DLD1 (cell line): Measurements from ENCODE around the gene PCBD1.
"Not testable (repeated sequence)": the region's sequence is repeated elsewhere in the genome, so short reads cannot be mapped to it uniquely, and the experiment has no call there.

Source experiments
- in situ Hi-C: cut with HindIII; loops from 2 replicates; pipeline ENCODE4 v1.10.0; 2017; ENCODE audit warnings: low sequenced_read_pairs

The PCBD1 gene

DNA sequence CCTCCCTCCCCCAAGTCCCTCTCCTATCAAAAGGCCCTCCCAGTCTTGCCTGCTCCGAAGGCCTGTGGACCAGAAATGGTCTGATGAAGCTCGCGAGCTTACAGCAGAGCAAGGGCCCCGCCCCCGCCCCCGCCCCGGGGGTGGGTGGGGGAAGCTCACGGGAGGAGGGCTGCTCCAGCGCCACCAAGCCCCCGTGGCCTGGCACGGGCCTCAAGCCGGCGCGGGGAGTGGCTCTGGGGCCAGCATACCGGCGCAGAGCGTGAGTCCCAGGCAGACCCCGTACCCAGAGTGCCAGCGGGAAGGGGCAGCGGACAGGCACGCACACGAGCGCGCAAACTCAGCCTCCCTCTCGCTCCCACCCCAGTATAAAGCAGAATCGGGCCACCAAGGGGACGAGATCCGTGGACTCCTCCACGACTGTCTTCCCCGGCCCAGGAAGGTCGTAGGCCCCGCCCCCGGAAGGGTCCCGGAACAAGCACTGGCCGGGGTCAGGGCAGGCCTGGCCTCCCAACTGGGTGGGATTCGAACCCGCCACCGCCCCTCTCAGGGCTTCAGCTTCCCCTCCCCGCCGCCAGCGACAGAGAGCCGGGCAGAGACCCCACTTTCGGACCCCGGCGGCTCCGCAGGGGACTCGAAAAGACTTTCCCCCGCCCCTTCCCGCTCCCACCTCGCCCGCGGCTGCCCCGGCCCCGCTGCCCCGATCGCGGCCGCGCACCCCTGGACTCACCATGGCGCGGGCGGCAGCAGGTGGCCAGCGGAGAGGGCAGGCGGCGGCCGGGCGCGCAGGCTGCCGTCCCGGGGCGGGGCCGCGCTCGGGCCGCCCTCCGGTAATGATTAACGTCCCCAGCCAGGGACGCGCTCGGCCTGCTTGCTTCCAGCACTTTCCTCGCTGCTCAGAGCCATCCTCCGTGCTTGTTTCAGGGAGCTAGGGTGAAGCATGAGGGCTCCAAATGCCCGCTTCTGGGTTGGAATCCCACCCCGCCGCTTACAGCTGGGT lies at the start of gene PCBD1:
Gene PCBD1, minus strand, starts transcription at position 762 of the 997 bp plus-strand sequence. Its CDS starts 32 bp downstream, at position 730.
- in situ Hi-C loops: no loop called here

DNA sequence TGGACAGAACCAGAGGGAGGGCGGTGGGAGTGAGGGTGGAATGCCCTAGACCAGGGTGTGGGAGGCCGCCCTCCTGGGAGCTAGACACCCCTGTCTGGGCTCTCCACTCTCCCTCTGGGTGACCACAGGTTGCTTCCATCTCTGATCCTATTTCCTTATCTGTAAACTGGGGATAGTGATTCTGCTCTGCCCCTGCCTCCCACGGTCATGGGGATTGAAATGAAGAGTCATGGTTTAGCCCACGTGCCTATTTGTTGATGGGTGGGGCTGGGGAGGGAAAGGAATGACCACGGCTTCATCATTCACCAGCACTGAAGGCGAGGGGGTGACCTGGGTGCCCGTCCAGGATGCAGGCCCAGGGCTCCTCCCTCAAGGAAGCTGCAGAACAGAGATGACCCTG lies 49.3 kb upstream of the PCBD1 start:
- in situ Hi-C loops: no loop called here

GRCh38 chr10:70936111-70936510 lies 47.7 kb upstream of the PCBD1 start:
- in situ Hi-C loops: no loop called here

DNA sequence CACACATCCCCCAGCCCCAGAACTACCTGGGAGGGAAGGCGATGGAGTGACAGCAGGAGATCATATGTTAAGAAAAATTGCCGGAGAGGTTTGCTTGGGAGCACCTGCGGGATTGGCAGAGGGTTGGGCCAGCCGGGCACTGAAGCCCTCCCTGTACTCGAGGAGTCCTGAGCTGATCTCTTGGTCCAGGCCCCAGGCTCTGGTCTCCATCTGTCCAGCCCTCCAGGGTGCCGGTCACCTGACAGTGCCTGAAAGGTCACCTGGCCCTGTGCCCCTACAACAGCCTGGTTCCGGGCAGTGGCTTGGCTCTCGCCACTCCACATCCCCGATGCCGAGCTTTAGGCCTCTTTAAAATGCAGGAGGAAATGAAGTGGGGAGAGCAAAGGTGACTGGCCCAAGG lies 47.3 kb upstream of the PCBD1 start:
- in situ Hi-C loops: no loop called here

- in situ Hi-C loops: no loop called here
These were observed 46.8 kb upstream of the PCBD1 start for GRCh38 chr10:70935125-70935625.

DNA sequence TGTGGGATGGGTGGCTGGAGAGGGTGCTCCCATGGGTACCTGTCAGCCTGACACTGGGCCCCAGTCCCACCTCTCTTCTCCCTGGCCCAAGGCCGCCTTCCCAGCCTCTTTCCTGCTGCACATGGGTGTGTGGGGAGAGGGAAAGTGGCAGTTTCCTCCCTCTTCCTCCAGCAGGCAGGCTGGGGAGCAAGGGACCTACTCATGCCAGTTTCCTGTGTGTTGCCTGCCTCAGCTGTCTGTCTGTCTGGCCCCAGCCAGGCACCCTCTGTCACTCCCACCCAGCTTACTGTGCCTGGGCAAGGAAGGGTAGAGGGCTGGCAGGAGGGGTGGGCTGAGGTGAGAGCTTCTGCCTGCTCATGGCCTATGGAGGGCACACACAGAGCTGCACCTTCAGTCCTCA lies 46.3 kb upstream of the PCBD1 start:
- in situ Hi-C loops: no loop called here

DNA sequence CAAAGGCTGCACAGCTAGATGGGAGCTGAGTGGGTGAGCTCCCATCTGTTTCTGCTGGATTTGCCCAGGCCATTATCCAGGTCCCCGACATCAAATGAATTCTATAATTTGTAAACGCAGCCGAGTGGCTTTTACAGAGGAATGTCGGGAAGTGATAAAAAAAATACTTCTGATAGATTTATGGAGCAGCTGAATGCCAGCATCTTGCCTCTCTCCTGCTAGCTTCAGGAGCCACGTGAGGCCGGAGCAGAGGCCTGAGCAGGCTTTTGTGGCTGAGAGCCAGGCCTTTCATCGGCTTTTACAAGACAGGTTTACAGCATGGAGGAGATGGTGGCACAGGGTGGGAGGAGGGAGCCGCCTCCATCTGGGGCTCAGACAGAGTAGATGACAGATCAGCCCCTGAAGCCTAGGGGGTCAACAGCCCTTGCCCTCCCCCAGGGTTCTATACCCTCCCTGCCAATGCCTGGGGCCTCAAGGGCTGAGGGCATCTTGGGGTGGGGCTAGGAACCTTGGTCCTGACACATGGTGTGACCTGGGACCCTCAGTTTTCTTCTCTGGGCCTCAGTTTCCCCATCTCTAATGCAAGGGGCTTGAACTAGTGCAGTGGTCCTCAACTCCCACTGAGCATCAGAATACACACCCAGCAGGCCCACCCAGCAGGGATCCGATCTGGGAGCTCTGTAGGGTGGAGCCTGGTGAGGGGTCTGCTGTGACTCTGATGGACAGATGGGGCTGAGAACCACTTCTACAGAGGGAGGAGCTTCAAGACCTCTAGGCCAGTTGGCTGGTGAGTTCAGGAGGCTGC lies 44.2 kb upstream of the PCBD1 start:
- in situ Hi-C loops: no loop called here

DNA sequence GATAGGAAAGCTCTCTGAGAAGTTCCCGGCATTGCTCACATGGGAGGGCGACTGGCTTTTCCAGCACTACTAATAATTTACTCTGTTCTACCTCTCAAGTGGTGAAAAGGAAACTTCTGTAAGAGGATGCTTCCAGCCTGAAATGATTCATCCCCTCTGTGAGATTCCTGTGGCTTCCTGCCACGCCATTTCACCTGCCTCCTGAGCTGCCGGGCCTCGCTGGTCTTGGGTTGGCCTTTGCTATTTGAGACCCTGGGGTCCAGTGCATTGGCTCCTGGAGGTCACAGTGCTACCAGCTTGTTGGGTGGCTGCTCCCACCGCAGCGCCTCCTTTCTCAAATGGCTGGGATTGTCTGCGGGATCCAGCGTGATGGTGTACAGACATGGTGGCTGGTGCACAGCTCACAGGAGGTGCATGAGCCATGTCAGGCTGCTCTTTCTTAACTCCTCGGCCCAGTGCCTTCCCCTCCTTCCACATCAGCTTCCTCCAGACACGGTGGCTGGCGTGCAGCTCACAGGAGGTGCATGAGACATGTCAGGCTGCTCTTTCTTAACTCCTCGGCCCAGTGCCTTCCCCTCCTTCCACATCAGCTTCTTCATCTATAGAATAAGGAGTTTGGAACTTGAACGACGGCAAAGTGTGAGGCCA lies 42.9 kb upstream of the PCBD1 start:
- in situ Hi-C loops: no loop called here

- in situ Hi-C loops: no loop called here
These were observed 42.1 kb upstream of the PCBD1 start for GRCh38 chr10:70930263-70931000.

DNA sequence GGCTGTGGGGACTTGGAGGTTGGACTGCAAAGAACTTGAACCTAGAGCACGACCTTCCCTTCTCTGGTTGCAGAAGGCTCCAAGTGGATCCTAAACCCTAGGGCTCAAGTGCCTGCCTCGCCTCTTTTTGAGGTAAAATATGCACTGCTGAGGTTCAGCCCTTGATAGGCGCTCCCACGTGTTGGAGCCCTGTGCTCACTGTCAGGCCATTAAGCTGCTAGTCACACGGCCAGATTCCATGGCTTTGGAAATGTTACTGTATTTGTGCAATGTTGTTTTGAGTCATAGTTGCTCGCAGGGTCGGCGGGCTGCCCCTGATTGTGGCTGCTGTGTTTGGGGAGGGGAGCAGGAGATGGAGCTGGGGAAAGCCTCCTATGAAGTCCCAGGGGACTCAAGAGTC lies 39.8 kb upstream of the PCBD1 start:
- in situ Hi-C loops: no loop called here

DNA sequence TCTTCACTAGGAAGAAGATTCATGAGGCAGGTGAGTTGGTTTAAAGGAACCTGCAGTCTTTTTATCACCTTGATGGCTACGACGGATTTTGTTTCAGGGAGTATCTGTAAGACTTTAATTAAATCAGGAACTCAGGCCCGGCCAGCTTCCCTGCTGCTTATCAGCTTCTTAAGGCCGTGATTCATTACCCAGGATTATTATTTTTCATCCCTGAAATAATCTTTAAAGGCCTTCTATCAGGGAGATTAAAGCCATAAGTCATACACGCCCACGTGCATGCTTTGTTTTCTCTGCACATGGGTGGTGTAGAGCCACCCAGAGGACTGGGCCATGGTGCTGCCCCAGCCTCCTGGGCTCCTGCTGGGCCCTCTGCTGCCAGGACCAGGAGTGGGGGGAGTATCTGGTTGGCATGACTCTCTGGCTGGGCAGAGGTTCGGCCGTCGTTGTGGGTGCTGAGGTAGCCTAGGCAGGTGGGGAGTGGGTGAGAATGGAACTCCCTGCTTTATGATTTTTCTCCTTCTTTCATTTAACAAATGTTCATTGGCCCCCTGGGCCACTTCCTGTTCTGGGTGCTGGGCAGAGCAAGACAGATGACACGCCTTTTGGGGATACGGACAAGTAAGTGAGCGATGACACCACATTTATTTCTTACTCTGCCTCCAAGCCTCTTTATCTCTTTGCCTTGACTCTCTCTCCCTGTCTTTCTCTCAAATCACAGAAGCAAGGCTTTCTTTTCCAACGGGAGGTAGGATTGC lies 39.0 kb upstream of the PCBD1 start:
- in situ Hi-C loops: no loop called here

DNA sequence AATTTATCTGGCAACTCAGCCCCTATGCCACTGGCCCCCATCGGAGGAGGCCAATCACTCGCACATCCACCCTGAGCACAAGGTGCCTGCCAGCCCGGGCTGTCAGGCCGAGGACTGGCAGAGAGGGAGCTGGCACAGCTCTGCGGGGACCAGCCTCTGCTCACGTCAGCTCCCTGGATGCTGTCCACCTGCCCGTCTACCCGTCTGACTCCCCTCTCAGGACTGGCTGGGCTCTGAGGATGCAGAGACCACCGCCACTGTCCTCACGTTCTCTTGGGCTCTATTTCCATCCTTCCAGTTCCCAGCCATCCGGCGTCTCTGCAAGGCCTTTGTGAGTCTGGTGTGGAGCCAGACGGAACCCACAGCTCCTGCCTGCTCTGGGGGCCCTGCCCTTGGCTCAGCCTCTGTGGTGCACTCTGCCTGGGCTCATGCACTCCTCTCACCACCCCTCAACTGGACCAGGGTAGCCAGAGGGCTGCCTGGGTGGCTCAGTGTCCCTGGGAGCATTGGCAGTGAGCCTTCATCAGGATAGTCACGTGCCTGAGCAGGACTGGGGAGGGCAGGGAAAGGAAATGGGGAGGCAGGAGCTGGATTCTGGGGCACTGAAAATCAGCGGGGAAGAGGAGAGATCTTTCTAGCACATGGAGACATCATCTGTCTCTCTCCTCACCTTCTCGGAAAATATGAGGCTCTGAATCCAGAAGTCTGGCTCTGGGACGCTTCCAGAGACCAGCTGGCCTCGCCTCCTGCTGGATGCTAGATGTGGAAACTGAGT lies 38.0 kb upstream of the PCBD1 start:
- in situ Hi-C loops: no loop called here

DNA sequence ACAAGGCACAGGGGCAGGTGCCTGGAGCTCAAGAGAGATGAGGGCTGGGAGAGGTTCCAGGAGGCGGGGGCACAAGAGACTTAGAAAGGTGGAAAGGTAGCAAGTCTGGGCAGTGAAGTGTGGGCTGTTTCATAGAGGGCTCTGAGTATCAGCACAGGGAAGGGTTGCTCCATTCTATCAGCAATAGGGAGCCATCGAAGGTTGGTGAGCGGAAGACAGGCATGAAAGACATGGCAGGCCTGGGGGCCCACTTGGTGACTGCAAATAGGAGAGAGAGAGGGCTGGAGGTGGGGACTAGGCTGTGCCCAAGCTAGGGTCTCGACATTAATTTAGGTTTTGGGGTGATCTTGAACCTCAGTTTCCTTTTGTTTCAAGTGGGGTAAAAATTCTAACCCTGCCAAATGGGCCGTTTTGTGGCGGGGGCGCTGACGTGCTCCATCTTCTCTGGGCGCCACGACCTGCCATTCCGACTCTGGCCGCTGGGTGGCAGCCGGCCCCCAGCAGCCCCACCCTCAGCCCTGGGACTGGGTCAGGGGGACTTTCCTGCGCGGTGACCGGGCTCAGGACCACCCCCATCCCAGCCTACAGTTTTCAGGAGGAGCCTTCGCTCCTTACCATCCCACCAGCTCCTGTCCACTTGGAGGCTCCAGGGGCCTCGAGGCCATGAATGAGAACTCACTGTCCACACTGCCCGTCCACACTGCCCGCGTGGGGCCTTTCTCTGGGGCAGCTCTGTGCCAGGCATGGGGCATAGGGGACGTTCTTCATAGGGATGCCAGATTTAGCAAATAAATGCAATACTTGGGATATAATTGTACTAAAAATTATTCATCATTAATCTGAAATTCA lies 37.2 kb upstream of the PCBD1 start:
- in situ Hi-C loops: no loop called here

DNA sequence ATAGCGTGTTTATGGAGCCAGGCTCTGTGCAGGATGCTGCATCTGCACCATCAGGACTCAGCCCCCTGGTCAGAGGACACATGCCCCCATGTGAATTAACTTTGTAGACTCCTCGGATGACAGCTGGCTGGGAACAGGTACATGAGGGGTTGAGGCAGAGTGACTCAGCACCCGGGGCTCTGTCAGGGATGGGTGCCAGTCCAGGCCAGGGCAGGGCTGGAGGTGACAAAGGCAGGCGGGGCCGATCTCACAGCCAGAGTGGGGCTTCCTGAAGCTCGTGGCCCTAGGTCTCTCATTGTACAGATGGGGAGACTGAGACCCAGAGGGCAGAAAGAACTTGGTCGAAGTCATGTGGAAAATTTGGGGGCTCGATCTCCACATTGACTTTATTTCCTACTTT lies 35.3 kb upstream of the PCBD1 start:
- in situ Hi-C loops: no loop called here

DNA sequence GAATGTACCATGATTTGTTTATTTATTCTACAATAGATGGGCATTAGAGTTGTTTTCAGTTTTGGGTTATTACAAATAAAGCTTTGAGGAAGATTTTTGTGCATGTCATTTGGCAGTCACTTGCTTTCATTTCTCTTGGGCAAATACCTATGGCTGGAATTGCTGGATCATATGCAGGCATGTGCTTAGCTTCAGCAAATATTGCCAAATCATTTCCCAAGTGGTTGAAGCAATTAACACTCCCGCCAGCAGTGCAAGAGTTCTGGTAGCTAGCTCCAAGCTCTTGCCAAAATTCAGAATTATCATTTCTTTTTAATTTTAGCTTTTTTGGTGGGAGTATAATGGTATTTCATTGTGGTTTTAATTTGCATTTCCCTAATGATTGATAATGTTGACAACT lies 32.9 kb upstream of the PCBD1 start:
- in situ Hi-C loops: no loop called here

- in situ Hi-C loops: no loop called here
These were observed 32.2 kb upstream of the PCBD1 start for GRCh38 chr10:70920519-70920918.

GRCh38 chr10:70919906-70920305 lies 31.5 kb upstream of the PCBD1 start:
- in situ Hi-C loops: not testable (repeated sequence)
